Stimulated activated CD4-positive, alpha-beta T cell treated with anti-CD3 and anti-CD28 coated beads, Interleukin-4, amount 100 ng/mL, for 48 hours (primary cell): ENCODE data around the gene MED26.
"Not testable (repeated sequence)": the region's sequence is repeated elsewhere in the genome, so short reads cannot be mapped to it uniquely, and the experiment has no call there.

Source experiments
- DNase-seq, 2 donors: peaks; one replicate each; pipeline ENCODE4 v3.0.0-alpha.2; 2020; ENCODE audit warnings: low read depth in 2 of 2

The MED26 gene

GRCh38 chr19:16628183-16628983, at the start of gene MED26:
Gene MED26, minus strand, starts transcription at chr19:16628204. Its CDS starts 261 bp downstream, at chr19:16627943.
- peak; percentile 94 to 96 for DNase-seq

- DNase-seq, result no peak
Observed at GRCh38 chr19:16677055-16677454, 49.1 kb upstream of the MED26 start.

GRCh38 chr19:16676101-16676798, 48.2 kb upstream of the MED26 start:
- DNase-seq, result no peak

GRCh38 chr19:16673839-16674238, 45.8 kb upstream of the MED26 start:
- DNase-seq, result not testable (repeated sequence)

- DNase-seq, result no peak
Observed at GRCh38 chr19:16673231-16673630, 45.2 kb upstream of the MED26 start.

GRCh38 chr19:16671652-16672274, 43.8 kb upstream of the MED26 start:
- DNase-seq, result no peak

- no peak for DNase-seq
Observed at GRCh38 chr19:16670291-16670690, 42.3 kb upstream of the MED26 start.

GRCh38 chr19:16668702-16669101, 40.7 kb upstream of the MED26 start:
- DNase-seq, result not testable (repeated sequence)

- DNase-seq, result no peak
Observed at GRCh38 chr19:16668176-16668575, 40.2 kb upstream of the MED26 start.

GRCh38 chr19:16661480-16662034, 33.6 kb upstream of the MED26 start:
- DNase-seq, result no peak

- DNase-seq, result peak; percentile 4 to 21
Observed at GRCh38 chr19:16660763-16661479, 32.9 kb upstream of the MED26 start, which contains the start of gene TMEM38A. Gene TMEM38A, plus strand, starts transcription at chr19:16661139. Its CDS starts 79 bp downstream, at chr19:16661218.

GRCh38 chr19:16659832-16660708, 32.1 kb upstream of the MED26 start, which contains the start of gene SMIM7:
Gene SMIM7, minus strand, starts transcription at chr19:16660144. Its CDS starts 34 bp downstream, at chr19:16660110.
- DNase-seq, result peak; percentile 94 to 98

- DNase-seq, result no peak
Observed at GRCh38 chr19:16659464-16659831, 31.4 kb upstream of the MED26 start.

GRCh38 chr19:16657384-16657783, 29.4 kb upstream of the MED26 start:
- DNase-seq, result no peak

GRCh38 chr19:16655727-16656126, 27.7 kb upstream of the MED26 start:
- DNase-seq, result no peak

GRCh38 chr19:16654627-16655026, 26.6 kb upstream of the MED26 start:
- no peak for DNase-seq

- DNase-seq, result no peak
Observed at GRCh38 chr19:16654140-16654539, 26.1 kb upstream of the MED26 start.

GRCh38 chr19:16652854-16653253, 24.9 kb upstream of the MED26 start:
- DNase-seq, result no peak

GRCh38 chr19:16651421-16652188, 23.6 kb upstream of the MED26 start:
- not testable (repeated sequence) for DNase-seq

GRCh38 chr19:16650821-16651220, 22.8 kb upstream of the MED26 start:
- DNase-seq, result no peak
